Activated gamma-delta T cell treated with Interleukin-2 at 50 U/mL for 16 hours (primary cell): ENCODE results near the gene BSX.

Experiments used
- DNase-seq: peaks from one replicate; pipeline ENCODE4 v3.0.0-alpha.2; 2020

Gene BSX

GRCh38 chr11:122981388-122982264, at the start of gene BSX:
Gene BSX, minus strand, starts transcription at chr11:122981834. Its CDS starts 163 bp downstream, at chr11:122981671.
- peak; percentile 42 for DNase-seq

GRCh38 chr11:123030517-123030916, 48.9 kb upstream of the BSX start:
- no peak for DNase-seq

DNA sequence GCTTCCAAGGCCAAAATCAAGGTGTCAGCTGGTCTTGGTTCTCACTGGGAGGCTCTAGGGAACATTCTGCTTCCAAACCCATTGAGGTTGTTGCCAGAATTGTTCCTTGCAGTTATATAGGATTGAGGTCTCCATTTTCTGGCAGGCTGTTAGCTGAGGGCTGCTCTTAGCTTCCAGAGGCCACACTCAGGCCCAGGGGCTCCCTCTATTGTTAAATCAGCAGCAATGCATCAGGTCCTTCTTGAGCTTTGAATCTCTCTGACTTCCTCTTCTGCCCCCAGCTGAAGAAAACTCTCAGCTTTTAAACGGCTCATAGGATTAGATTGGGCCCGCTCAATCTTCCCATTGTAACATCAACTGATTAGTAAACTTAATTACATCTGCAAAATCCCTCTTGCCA, 39.3 kb upstream of the BSX start:
- no peak for DNase-seq

GRCh38 chr11:123018702-123019101, 37.1 kb upstream of the BSX start:
- no peak for DNase-seq

DNA sequence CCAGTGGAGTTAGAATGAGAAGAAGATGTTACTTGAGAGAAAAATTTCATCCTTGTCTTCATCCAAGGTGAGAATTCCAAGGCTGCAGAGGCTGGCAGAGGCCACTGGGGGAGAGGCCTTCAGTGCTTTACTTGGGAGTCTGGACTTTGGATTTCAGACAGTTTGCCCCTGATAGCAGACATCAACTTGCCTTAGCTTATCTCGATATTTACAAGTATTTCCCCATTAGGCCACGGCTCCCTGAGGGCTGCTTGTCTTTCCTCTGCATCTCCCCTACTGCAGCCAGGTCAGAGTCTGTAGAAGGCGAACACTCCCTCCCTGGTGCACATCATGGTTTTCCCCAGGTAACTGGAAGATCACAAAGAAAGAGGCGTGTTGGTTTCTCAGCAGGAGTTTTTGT, 29.9 kb upstream of the BSX start:
- no peak for DNase-seq

DNA sequence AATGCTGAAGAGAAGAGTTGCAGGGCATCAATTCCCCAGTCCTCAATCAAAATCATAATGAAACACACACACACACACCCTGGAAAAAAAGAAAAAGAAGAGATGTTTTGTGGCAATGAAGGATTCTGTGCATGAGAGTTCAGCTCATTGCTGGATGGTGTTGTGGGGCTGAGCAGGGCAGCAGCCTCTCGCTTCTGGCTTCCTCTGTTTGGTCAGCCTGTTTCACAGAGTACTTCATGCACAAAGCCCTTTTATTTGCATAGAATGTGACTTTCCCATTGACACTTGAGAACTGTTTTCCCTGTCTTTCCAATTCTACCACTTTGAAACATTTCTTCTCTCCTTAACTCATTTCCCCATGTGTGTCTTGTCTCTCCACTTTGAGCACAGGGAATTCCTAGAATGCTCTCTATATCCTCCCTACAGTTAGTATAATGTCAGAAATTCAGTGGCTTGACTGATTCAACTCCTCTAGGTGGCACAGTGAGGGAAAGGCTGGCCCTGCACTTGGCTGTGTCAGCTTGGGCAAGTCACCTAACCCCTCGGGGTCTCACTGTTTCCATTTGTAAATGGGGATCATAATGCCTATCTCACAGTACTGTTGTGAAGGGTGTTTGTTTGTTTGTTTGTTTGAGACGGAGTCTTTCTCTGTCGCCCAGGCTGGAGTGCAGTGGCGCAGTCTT, 25.4 kb upstream of the BSX start:
- no peak for DNase-seq

DNA sequence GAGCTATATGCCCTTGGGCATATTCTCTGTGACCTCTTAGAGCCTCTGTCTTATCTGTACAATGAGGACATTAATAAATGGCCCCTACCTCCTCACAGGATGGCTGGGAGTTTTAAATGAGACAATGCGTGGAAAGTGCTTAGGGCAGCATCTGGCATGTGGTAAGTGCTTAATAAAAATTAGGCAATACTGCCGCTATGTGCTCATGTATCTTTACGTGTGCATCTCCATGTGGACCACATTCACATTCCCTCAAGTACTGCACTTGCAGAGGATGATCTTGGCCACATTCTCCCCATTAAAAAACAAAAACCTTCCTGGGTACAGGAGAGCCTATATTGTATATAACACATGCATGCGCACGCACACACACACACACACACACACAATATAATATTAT, 19.1 kb upstream of the BSX start:
- no peak for DNase-seq

DNA sequence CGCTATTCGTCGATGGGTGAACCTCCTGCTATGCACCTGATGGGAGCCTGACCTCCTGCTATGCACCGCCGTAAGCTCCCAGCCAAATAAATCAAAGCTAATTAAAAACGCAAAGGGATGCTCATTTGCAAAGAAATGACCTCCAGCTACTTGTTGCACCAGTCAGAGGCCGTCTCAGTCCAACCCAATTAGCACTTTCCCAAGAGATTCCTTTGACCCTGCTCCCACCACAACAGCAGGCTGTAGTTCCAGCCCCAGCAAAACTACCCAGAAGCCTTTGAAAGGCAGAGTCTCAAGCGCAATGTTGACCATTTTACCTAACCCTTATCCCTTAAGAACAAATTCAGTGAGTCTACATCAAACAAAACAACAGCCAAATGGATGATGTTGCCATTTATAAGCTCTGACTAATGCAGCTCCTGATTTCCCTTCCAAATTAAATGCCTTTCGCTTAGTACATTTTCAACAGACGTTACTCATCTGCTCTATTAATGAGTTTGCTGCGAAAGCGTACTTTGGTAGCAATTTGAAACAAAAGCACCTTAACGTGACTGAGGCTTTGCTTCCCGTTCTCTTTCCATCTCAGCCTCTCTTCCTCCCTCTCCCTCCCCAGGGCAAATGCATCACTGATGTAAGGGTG, 17.2 kb upstream of the BSX start:
- DNase-seq: no peak

DNA sequence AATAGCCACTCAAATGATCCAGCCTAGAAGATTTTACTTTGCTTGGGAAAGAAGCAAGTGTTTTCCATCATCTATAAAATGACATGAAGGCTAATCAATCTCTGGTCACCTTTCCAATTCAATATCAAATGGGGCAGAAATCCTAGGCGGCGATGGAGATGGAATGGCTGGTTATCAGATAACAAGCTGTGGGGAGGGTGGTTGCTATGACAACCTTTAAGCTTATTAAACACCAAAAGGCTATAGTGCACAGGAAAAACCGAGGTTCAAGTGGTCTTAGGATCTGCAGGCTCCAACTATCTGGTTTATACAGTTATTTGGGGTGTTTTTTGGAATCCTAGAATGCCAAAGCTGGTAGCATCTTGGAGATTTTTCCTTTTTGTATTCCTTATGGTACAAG, 13.9 kb upstream of the BSX start:
- no peak for DNase-seq

DNA sequence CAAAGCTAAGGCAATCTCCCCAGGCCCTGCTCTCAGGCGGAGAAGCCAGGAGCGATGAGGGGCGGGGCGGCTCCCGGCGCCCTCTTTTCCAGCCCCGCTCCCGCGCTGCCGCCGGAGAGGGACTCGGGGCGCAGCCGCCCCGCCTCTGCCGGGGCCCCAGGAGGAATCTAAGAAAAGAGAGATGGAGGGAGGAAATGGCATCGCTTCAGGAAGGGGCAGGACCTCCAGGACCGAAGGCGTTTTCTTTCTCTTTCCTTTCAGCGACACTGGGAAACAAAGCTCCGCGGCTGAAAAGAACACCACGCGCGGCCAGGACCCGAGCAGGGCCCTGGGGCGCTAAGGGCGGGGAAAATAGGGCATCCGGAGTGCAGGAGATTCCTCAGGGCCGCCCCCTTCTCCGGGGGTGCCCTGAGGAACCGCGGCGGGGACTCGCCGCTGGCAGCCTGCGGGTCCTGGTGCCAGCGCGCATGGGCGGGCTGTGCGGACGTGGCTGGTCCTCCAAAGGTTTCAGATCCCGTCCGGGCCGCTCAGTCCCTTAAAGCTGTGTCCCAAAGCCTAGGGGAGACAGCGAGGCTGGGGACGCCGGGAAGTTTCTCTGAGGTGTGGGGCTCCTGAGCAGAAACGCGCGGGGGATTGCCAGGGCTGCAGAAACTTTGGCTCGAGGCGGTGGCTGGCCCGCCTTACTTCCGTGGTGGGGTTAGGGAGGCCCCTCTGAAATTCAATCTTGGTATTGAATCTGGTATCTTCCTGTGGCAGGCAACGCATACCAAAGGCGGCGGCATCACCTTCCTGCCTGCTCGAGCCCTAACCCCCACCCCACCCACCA, 2.8 kb upstream of the BSX start:
- DNase-seq: no peak

GRCh38 chr11:122983438-122984185, 2.0 kb upstream of the BSX start:
- DNase-seq: no peak

DNA sequence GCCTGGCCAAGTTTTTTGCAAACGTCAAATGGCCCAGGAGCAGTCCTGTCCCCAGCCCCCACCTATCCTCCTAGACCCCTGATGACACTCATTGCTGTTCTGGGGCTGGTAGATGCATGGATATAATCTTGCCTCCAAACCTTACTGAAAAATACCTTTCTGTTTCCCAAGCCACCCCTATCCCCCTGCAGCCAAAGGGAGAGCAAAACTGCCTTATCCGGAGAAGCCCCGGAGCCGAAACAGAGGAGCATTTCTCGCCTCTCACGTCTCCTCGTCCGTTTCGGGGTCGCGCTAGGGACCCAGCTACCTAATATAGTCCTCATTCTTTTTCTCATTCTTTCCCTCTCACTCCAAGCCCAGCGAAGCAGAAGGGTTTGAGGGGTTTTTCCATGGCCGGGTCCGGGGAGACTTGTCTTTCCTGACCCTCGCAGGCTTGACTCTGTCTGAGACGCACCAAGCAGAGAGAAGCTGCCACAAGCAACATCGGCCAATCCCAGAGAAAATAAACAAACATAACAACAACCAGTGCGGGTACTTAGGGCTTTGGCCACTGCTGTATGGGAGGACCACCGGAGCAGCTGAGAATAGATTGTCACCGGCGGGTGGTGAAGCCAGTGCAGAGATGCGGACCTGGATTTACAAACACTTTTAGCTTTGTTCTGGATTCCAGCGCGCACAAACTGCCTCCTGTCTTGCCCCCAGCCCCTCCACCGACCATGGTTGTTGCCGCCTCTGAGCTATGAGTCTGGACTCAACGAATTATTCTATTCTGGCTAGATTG, 1.6 kb downstream of the BSX start:
- no peak for DNase-seq

DNA sequence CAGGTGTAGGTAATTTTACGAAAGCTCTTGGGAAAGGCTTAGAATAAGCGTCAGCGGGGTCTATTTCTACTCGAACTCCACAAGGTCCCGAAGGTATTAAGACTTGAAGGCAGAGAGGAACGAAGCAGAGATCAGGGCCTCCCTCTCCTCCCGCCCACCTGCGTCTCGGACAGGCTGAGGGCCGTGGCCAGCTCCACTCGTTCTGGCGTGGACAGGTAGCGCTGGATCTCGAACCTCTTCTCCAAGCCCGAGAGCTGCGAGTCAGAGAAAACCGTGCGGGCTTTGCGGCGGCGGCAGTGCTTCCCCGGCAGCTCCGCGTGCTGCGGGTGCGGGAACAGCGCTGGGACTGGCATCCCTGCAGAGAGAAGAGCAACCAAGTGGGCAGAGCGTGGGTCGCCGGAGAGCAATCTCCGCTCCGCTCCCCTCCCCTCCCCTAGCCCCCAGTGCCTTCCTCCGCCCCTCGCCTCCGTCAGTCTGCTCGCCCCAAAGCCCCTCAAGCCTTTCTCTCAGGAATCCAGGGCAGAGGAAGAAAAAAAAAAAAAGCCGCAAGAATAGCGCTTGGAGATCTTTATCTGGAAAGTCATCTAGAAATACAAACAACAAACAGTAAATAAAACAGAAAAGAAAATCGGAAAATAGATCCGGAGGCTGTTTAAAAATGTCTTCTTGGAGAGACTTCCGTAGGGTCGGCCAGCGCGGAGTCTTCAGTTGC, 2.4 kb downstream of the BSX start:
- no peak for DNase-seq

DNA sequence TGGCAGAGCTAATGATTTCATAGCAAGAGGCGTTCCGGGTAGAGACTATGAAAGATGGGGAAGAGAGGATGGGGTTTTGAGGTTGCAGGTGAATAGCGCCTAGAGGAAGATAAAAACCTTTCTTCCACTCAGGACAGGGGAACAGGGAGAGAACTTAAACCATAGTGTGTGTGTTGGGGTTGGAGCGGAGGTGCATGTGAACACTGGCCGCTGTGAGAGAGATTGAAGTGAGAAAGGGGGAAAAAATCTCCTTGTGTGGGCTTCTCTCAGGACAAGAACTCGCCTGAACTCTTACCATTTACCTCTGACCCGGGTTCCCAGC, 3.4 kb downstream of the BSX start:
- DNase-seq: no peak

DNA sequence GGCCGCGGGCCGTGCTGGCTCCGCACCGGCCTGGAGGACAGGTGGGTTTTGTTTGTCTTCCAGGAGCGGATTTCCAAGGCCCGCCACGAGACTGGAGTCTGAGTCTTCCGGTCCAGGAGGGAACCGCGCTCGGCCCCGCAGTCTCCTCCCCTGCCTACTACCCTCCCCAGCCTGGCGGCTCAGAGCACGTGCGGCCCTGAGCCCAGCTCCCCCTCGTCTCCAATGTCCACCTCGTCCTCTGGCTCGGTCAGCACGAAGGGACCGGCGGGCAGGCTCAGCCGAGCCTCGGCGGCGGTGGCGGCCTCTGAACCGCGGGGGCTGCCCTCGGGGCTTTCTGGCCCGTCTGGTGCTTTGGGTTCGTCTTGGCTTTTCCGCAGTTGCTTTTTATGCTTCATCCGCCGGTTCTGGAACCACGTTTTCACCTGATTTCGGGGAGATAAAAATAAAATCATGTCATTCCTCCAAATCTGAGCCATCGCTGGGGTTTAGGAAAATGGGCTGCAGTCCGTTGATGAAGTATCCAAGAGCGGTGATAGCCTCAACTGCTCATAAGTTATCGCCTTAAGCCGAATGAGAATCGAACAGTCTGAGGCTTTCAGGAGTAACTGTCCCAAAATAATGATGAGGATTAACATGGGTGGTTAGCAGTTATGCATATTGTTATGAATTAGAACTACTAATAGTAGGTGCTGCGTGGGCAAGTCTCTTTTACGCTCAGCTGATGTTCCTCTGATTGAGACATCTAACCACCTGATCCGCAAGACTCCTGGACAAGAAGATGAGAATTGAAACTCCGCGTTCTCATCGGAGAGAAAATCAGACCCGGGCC, 4.0 kb downstream of the BSX start:
- DNase-seq: no peak

DNA sequence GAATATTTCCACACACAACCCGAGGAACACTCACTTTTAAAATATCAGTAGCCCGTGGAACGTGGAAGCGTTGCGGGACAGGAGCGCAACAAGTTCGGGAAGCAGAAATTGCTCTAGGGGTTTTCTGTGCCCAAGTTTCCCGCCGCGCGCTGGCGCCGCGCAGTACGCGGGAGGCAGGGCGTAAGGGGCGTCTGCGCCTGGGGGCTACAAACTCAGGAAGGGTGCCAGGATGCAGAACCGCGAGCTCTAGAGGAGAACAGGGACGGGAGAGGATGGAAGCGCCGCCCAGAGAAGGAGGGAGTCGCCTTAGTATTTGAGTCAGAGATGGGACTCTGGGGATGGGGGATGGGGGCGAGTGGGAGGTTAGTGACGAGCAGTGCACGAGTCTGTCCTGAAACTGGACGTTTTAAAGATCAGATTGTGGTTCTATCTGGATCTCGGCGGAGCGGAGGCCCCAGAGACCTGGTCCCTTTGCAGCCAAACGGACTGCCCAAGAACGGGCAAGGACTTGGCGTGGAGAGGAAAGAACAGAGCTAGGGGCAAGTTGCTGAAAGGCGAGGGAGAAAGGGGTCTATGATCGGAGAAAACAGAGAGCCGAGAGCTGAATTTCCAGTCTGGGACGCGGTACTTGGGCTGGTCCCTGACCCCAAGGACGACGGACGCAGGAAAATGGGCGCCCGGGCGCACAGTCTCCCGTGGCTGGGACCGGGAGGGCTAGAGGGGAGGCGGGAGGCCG, 4.7 kb downstream of the BSX start:
- no peak for DNase-seq

DNA sequence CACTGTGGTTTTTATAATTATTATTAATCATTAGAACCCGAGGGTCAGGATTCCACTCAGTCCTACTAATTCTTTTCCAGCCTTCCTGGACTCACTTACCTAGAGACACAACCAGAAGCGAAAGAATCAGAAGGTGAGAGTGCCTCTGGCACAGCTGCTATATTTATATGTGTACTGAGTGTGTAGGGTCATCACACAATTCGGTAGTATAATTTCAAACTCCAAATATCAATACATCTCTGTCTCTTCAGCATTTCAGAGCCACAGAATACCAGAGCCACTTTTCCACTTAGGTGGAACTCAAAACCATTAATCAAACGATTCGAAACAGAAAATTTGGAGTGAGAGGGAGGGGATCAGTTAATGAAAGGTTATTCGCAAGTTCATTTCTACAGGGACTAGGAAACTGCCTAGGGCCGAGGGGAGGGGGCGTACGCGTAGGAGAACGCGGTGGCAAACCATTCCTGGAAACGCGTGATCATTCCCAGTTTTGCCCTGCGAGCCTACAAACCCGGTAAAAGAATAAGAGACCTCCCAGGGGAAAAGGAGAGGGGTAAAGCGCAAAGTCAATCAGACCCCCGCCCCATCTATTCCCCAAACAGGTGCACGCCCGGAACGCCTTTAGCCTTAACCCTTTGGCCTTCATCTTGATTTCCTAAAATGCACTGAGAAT, 5.4 kb downstream of the BSX start:
- no peak for DNase-seq

GRCh38 chr11:122963961-122964360, 17.7 kb downstream of the BSX start:
- DNase-seq: no peak

- DNase-seq: no peak
These were observed 27.2 kb downstream of the BSX start for GRCh38 chr11:122954455-122954854.
